Trophoblast cell (in vitro differentiated cells and primary cell): ENCODE measurements around the gene DIAPH2.

Experiments
- DNase-seq, 2 donors: peaks; one replicate each; pipeline ENCODE4 v3.0.0-alpha.2; 2016
- H2AFZ ChIP-seq: 2 replicates; pipeline ENCODE4 v1.6.1; 2013; ENCODE audit warnings: low read length, moderate library complexity, mild to moderate bottlenecking; ENCODE audit not compliant: insufficient read depth, poor library complexity
- H2AK5ac ChIP-seq: 2 replicates; pipeline ENCODE4 v1.6.1; 2013; ENCODE audit warnings: mild to moderate bottlenecking, low read length
- H2BK120ac ChIP-seq: 2 replicates; pipeline ENCODE4 v1.6.1; 2013; ENCODE audit warnings: low read length, mild to moderate bottlenecking, moderate library complexity; ENCODE audit not compliant: insufficient read depth, poor library complexity
- H2BK12ac ChIP-seq: 2 replicates; pipeline ENCODE4 v1.6.1; 2013; ENCODE audit warnings: mild to moderate bottlenecking, low read length, moderate library complexity
- H2BK5ac ChIP-seq: 2 replicates; pipeline ENCODE4 v1.6.1; 2013; ENCODE audit warnings: low read length, low read depth, moderate library complexity, mild to moderate bottlenecking; ENCODE audit not compliant: poor library complexity
- H3K14ac ChIP-seq: 2 replicates; pipeline ENCODE4 v1.6.1; 2013; ENCODE audit warnings: mild to moderate bottlenecking, low read length
- H3K18ac ChIP-seq: 2 replicates; pipeline ENCODE4 v1.6.1; 2013; ENCODE audit warnings: mild to moderate bottlenecking, low read length
- H3K23ac ChIP-seq: 2 replicates; pipeline ENCODE4 v1.6.1; 2013; ENCODE audit warnings: low read length
- H3K27ac ChIP-seq: 2 replicates; pipeline ENCODE4 v1.5.1; 2013; ENCODE audit warnings: low read depth, mild to moderate bottlenecking, inconsistent platforms, low read length, moderate library complexity
- H3K27me3 ChIP-seq: 2 replicates; pipeline ENCODE4 v1.6.1; 2013; ENCODE audit warnings: inconsistent platforms, mild to moderate bottlenecking, low read length, moderate library complexity; ENCODE audit not compliant: insufficient read depth
- H3K36me3 ChIP-seq, 2 experiments: 1 replicate in 1 of 2; 2 replicates in 1 of 2; pipeline ENCODE4 v1.6.1; 2013; ENCODE audit warnings: low read length in 2 of 2, mild to moderate bottlenecking in 2 of 2, moderate library complexity in 1 of 2; ENCODE audit not compliant: insufficient read depth in 2 of 2, control insufficient read depth in 1 of 2
- H3K4ac ChIP-seq: 2 replicates; pipeline ENCODE4 v1.6.1; 2013; ENCODE audit warnings: low read depth, mild to moderate bottlenecking, low read length, moderate library complexity
- H3K4me1 ChIP-seq, 2 experiments: 1 replicate in 1 of 2; 2 replicates in 1 of 2; pipeline ENCODE4 v1.6.1; 2013; ENCODE audit warnings: low read length in 2 of 2, mild to moderate bottlenecking in 2 of 2, moderate library complexity in 1 of 2; ENCODE audit not compliant: insufficient read depth in 2 of 2, control insufficient read depth in 1 of 2
- H3K4me2 ChIP-seq: 2 replicates; pipeline ENCODE4 v1.6.1; 2013; ENCODE audit warnings: inconsistent platforms, mild to moderate bottlenecking, low read length, moderate library complexity
- H3K4me3 ChIP-seq: 2 replicates; pipeline ENCODE4 v1.5.1; 2013; ENCODE audit warnings: mild to moderate bottlenecking, low read depth, low read length, inconsistent platforms
- H3K79me1 ChIP-seq: one replicate; pipeline ENCODE4 v1.6.1; 2013; ENCODE audit warnings: low read length
- H3K79me2 ChIP-seq: 2 replicates; pipeline ENCODE4 v1.6.1; 2013; ENCODE audit warnings: low read length, mild to moderate bottlenecking; ENCODE audit not compliant: control insufficient read depth, insufficient read depth, poor library complexity
- H3K9ac ChIP-seq: 2 replicates; pipeline ENCODE4 v1.6.1; 2013; ENCODE audit warnings: mild to moderate bottlenecking, low read length
- H3K9me3 ChIP-seq: 2 replicates; pipeline ENCODE4 v1.6.1; 2013; ENCODE audit warnings: low read depth, mild to moderate bottlenecking, control low read depth, inconsistent platforms, low read length; ENCODE audit not compliant: insufficient read depth
- H4K12ac ChIP-seq: 2 replicates; pipeline ENCODE4 v1.6.1; 2013; ENCODE audit warnings: low read depth, mild to moderate bottlenecking, low read length, moderate library complexity
- H4K8ac ChIP-seq: 2 replicates; pipeline ENCODE4 v1.6.1; 2013; ENCODE audit warnings: low read depth, mild to moderate bottlenecking, low read length, moderate library complexity
- H4K91ac ChIP-seq: one replicate; pipeline ENCODE4 v1.6.1; 2013; ENCODE audit warnings: low read depth, mild to moderate bottlenecking, low read length, moderate library complexity
- WGBS: extraction: QIAGEN DNeasy Blood & Tissue Kit; methylation state at CpG from one replicate; pipeline ENCODE4 v1.1.7; 2013; ENCODE audit warnings: missing lambda C conversion rate; ENCODE audit not compliant: insufficient read length, insufficient coverage; ENCODE audit errors: extremely low coverage; 5-methylcytosine and 5-hydroxymethylcytosine counted together

The DIAPH2 gene

DNA sequence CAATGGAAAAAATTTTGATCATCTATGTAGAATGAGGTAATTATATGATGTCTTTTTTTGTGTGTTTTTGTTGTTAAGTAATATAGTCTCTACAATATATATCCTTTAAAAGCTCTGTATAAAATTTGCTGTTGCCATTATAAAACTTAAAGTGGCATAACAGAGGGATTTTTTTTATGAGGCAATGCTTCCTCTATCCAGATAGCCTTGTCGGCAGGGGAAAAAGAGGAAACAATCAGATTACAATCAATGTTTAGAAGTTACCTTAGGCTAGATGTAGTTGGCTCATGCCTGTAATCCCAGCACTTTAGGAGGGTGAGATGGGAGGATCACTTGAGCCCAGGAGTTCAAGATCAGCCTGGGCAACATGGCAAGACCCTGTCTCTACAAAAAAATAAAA, 86.8 kb downstream of the DIAPH2 start:
- no peak overlapping the region for H4K12ac ChIP-seq
- H3K27ac ChIP-seq = no peak overlapping the region
- no peak overlapping the region for H2AFZ ChIP-seq
- no peaks in the 10 kb centered on the region for H3K4me1 ChIP-seq
- no peak overlapping the region for H3K14ac ChIP-seq
- no peaks in the 10 kb centered on the region for H3K79me1 ChIP-seq
- no peak overlapping the region for H3K9ac ChIP-seq
- DNase-seq = no peak
- no peaks in the 10 kb centered on the region for H3K79me2 ChIP-seq
- H4K8ac ChIP-seq = no peak overlapping the region
- H4K91ac ChIP-seq = no peak overlapping the region
- no peak overlapping the region for H2AK5ac ChIP-seq
- no CpG with 5 or more reads among the region's 1 CpG for whole genome bisulfite sequencing
- H3K27me3 ChIP-seq = no peaks in the 10 kb centered on the region
- no peak overlapping the region for H3K23ac ChIP-seq
- no peak overlapping the region for H3K18ac ChIP-seq
- H2BK12ac ChIP-seq = no peak overlapping the region
- no peaks in the 10 kb centered on the region for H3K9me3 ChIP-seq
- no peak overlapping the region for H3K4me3 ChIP-seq
- no peak overlapping the region for H3K4me2 ChIP-seq
- no peak overlapping the region for H3K4ac ChIP-seq
- no peaks in the 10 kb centered on the region for H3K36me3 ChIP-seq
- no peak overlapping the region for H2BK5ac ChIP-seq
- no peak overlapping the region for H2BK120ac ChIP-seq

DNA sequence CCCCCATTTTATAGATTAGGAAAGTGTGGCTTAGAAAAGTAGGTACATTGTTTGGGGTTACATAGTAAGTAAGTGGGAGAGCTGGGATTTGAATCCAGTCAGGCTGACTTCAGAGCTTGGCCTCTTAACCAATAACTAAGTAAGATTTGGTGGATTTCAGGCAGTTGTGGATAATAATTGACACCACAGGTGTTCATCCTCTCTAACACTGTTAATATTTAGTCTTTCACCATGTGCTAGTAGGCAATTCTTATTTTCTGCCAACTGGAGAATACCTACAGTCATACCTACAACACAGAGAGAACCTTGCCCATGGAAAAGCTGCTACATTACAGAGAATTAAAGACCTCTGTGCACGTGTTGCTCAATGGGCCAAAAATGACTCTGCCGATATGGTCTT, 89.5 kb downstream of the DIAPH2 start:
- no CpG with 5 or more reads among the region's 2 CpGs for WGBS
- H3K4me2 ChIP-seq = no peak overlapping the region
- H3K9ac ChIP-seq = no peak overlapping the region

DNA sequence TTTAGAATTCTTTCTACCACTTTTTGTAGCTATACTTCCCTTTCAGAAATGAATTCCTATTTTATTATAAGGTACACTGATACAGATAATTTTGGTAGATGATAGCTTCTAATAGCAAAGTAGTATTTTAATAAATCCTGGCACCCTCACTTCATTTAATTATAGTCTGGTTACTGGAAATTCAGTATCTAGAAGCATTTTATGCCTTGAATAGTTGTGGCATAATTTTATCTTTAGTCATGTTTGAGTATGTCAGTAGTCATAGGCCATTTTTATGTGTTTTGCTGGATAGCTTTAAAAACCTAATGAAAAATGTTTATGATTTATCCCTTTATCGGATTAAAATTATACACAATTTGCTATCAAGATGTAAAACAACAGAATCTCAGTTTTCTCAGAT, 92.3 kb downstream of the DIAPH2 start:
- Histone ChIP-seq H3K79me1 (no peaks in the 10 kb centered on the region), H3K4me3 (no peak overlapping the region), H4K91ac (no peak overlapping the region), H3K79me2 (no peaks in the 10 kb centered on the region), H2AK5ac (no peak overlapping the region), H3K4me1 (no peaks in the 10 kb centered on the region), H3K9me3 (no peaks in the 10 kb centered on the region), H3K36me3 (no peaks in the 10 kb centered on the region), H3K18ac (no peak overlapping the region), H3K9ac (no peak overlapping the region), H3K4ac (no peak overlapping the region), H2AFZ (no peak overlapping the region), H4K8ac (no peak overlapping the region), H2BK5ac (no peak overlapping the region), H2BK12ac (no peak overlapping the region), H2BK120ac (no peak overlapping the region), H3K14ac (no peak overlapping the region), H3K27me3 (no peaks in the 10 kb centered on the region), H3K27ac (no peak overlapping the region), H4K12ac (no peak overlapping the region), H3K23ac (no peak overlapping the region), H3K4me2 (no peak overlapping the region)
- WGBS = no CpG with 5 or more reads among the region's 1 CpG
- peak in 1 of 2 donors; percentile 51 for DNase-seq

More for the DNA sequence above, 89.5 kb downstream of the DIAPH2 start:
- H3K36me3 ChIP-seq = no peaks in the 10 kb centered on the region
- H3K23ac ChIP-seq = no peak overlapping the region
- H3K4me1 ChIP-seq = no peaks in the 10 kb centered on the region
- no peaks in the 10 kb centered on the region for H3K27me3 ChIP-seq
- no peak overlapping the region for H2BK5ac ChIP-seq
- no peak overlapping the region for H4K12ac ChIP-seq
- no peak overlapping the region for H2AK5ac ChIP-seq
- H3K79me1 ChIP-seq = no peaks in the 10 kb centered on the region
- no peak overlapping the region for H2AFZ ChIP-seq
- H3K4ac ChIP-seq = no peak overlapping the region
- H3K27ac ChIP-seq = no peak overlapping the region
- H4K91ac ChIP-seq = no peak overlapping the region
- H2BK12ac ChIP-seq = no peak overlapping the region
- DNase-seq = no peak
- no peak overlapping the region for H3K14ac ChIP-seq
- H2BK120ac ChIP-seq = no peak overlapping the region
- H3K4me3 ChIP-seq = no peak overlapping the region
- no peaks in the 10 kb centered on the region for H3K79me2 ChIP-seq
- H3K9me3 ChIP-seq = no peaks in the 10 kb centered on the region
- no peak overlapping the region for H4K8ac ChIP-seq
- no peak overlapping the region for H3K18ac ChIP-seq

DNA sequence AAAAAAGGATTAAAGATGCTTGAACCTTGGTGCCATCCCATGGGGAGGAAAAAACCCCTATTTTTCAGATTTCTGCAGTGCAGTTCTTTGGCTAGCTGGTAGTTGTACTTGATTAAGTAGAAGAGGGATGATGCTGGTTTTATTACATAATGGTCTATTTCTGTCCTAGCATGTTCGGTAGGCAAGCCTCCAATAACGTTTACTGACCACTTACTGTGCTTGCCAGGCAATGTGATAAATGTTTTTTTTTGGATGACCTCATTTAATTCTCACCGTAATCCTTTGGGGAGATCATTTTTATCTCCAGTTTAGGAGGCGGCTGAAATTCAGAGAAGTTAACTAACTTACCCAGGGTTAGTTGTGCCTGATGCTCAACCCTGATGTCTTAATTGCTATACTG, 106.9 kb downstream of the DIAPH2 start:
- no CpG with 5 or more reads among the region's 4 CpGs for WGBS

More for the DNA sequence above, 106.9 kb downstream of the DIAPH2 start:
- Histone ChIP-seq H3K79me2 (no peaks in the 10 kb centered on the region), H3K36me3 (no peaks in the 10 kb centered on the region), H2AFZ (no peak overlapping the region), H3K9ac (no peak overlapping the region), H4K12ac (no peak overlapping the region), H3K4me3 (no peak overlapping the region), H4K91ac (no peak overlapping the region), H2BK5ac (no peak overlapping the region), H3K4me2 (no peak overlapping the region), H3K14ac (no peak overlapping the region), H2BK12ac (no peak overlapping the region), H2AK5ac (no peak overlapping the region), H3K4me1 (no peaks in the 10 kb centered on the region), H3K79me1 (no peaks in the 10 kb centered on the region), H3K23ac (no peak overlapping the region), H3K27me3 (no peaks in the 10 kb centered on the region), H4K8ac (no peak overlapping the region), H3K18ac (no peak overlapping the region), H3K4ac (no peak overlapping the region), H3K27ac (no peak overlapping the region), H2BK120ac (no peak overlapping the region), H3K9me3 (no peaks in the 10 kb centered on the region)
- DNase-seq = no peak
